Activated CD4-positive, alpha-beta T cell treated with anti-CD3 and anti-CD28 coated beads, Interleukin-2, amount 50 U/mL, for 24 hours (primary cell): ENCODE results near the gene SARDH.
"Not testable (repeated sequence)": the region's sequence is repeated elsewhere in the genome, so short reads cannot be mapped to it uniquely, and the experiment has no call there.

Experiments
- DNase-seq, 2 donors: peaks; one replicate each; pipeline ENCODE4 v3.0.0-alpha.2; 2020; ENCODE audit warnings: low read depth in 1 of 2, low spot score in 1 of 2

The SARDH gene

GRCh38 chr9:133686642-133687575 is 51.2 kb downstream of the SARDH start:
- DNase-seq: no peak

- no peak for DNase-seq
Measured at GRCh38 chr9:133685653-133686609, 52.2 kb downstream of the SARDH start.

- no peak for DNase-seq
Measured at GRCh38 chr9:133684936-133685361, 53.2 kb downstream of the SARDH start.

GRCh38 chr9:133684121-133684935 is 53.8 kb downstream of the SARDH start:
- DNase-seq: no peak

GRCh38 chr9:133683586-133684120 is 54.5 kb downstream of the SARDH start:
- peak; percentile 18 to 40 for DNase-seq

- no peak for DNase-seq
Measured at GRCh38 chr9:133682818-133683585, 55.1 kb downstream of the SARDH start.

- no peak for DNase-seq
Measured at GRCh38 chr9:133681658-133682306, 56.4 kb downstream of the SARDH start.

GRCh38 chr9:133680976-133681657 is 57.0 kb downstream of the SARDH start:
- DNase-seq: no peak

GRCh38 chr9:133680250-133680975 is 57.7 kb downstream of the SARDH start:
- DNase-seq: no peak

- no peak for DNase-seq
Measured at GRCh38 chr9:133679466-133680061, 58.6 kb downstream of the SARDH start.

GRCh38 chr9:133679056-133679455 is 59.1 kb downstream of the SARDH start:
- DNase-seq: no peak

GRCh38 chr9:133677126-133678010 is 60.8 kb downstream of the SARDH start:
- no peak for DNase-seq

- no peak for DNase-seq
Measured at GRCh38 chr9:133676450-133676849, 61.7 kb downstream of the SARDH start.

- not testable (repeated sequence) for DNase-seq
Measured at GRCh38 chr9:133675796-133676195, 62.4 kb downstream of the SARDH start.

- no peak for DNase-seq
Measured at GRCh38 chr9:133674091-133674490, 64.1 kb downstream of the SARDH start.

- DNase-seq: no peak
Measured at GRCh38 chr9:133673258-133673655, 64.9 kb downstream of the SARDH start.
